Lower leg skin (tissue), 3 donors: ENCODE measurements around the gene TRAF3IP1.

Experiments used
- CTCF ChIP-seq, 3 donors: fragments of 450-650 bp; IDR thresholded peaks; one replicate each; pipeline ENCODE4 v1.5.1; 2016; ENCODE audit warnings: antibody characterized with exemption in 3 of 3, mild to moderate bottlenecking in 3 of 3, moderate library complexity in 2 of 3
- POLR2A ChIP-seq, 2 donors: fragments of 450-650 bp; IDR thresholded peaks; one replicate each; pipeline ENCODE4 v1.6.1; 2016 to 2017; ENCODE audit warnings: antibody characterized with exemption in 2 of 2, mild to moderate bottlenecking in 1 of 2, moderate library complexity in 1 of 2

- TF ChIP-seq POLR2A (IDR thresholded peaks at IDR 0.05), result no peak
- TF ChIP-seq CTCF (IDR thresholded peaks at IDR 0.05), result no peak
Observed at GRCh38 chr2:238422285-238422684, 102.0 kb downstream of the TRAF3IP1 start.
